Neural cell (in vitro differentiated cells): ENCODE data around the gene MAGI1. TPM values are rescaled to one million over a fixed set of nuclear protein-coding genes. Genes with fewer than 3 reads are reported as not detected.

ENCODE experiments used
- H2AFZ ChIP-seq: fragments of 200-600, 300-800 bp; sonication (generic), shearing (Covaris generic); 2 replicates; pipeline ENCODE4 v1.6.0; 2014; ENCODE audit warnings: low read depth, mild to moderate bottlenecking, antibody characterized with exemption, low read length, moderate library complexity
- H3F3A ChIP-seq: fragments of 200-600 bp; shearing (Covaris generic); 2 replicates; pipeline ENCODE4 v1.6.1; 2016; ENCODE audit warnings: mild to moderate bottlenecking, moderate library complexity, mixed read lengths, antibody characterized with exemption, low read length; ENCODE audit not compliant: insufficient read depth, poor library complexity, severe bottlenecking
- H3K27ac ChIP-seq: fragments of 200-600, 300-800 bp; sonication (generic), shearing (Covaris generic); 2 replicates; pipeline ENCODE4 v1.5.1; 2014; ENCODE audit warnings: mild to moderate bottlenecking, low read length, moderate library complexity
- H3K27me3 ChIP-seq: fragments of 300-800, 200-600 bp; sonication (generic), shearing (Covaris generic); 2 replicates; pipeline ENCODE4 v1.6.0; 2014; ENCODE audit warnings: mild to moderate bottlenecking, low read depth, low read length, moderate library complexity; ENCODE audit not compliant: insufficient read depth
- H3K36me3 ChIP-seq: fragments of 300-800, 200-600 bp; sonication (generic), shearing (Covaris generic); 2 replicates; pipeline ENCODE4 v1.5.1; 2014; ENCODE audit warnings: mild to moderate bottlenecking, antibody characterized with exemption, low read length, moderate library complexity; ENCODE audit not compliant: insufficient read depth
- H3K4me2 ChIP-seq: fragments of 300-800, 200-600 bp; sonication (generic), shearing (Covaris generic); 2 replicates; pipeline ENCODE4 v1.6.0; 2014; ENCODE audit warnings: mild to moderate bottlenecking, low read length
- H3K4me3 ChIP-seq: fragments of 300-800, 200-600 bp; sonication (generic), shearing (Covaris generic); 2 replicates; pipeline ENCODE4 v1.5.1; 2014; ENCODE audit warnings: mild to moderate bottlenecking, low read length, moderate library complexity
- H3K79me2 ChIP-seq: fragments of 200-600 bp; shearing (Covaris generic); replicated peaks from 2 replicates; pipeline ENCODE4 v1.6.0; 2014; ENCODE audit warnings: mild to moderate bottlenecking, low read length, moderate library complexity; ENCODE audit not compliant: insufficient read depth
- H3K9ac ChIP-seq: fragments of 300-800, 200-600 bp; sonication (generic), shearing (Covaris generic); 2 replicates; pipeline ENCODE4 v1.6.1; 2016; ENCODE audit warnings: mild to moderate bottlenecking, low read length, mixed read lengths
- H3K9me2 ChIP-seq: fragments of 200-600 bp; shearing (Covaris generic); 2 replicates; pipeline ENCODE4 v1.6.1; 2016; ENCODE audit warnings: mild to moderate bottlenecking, low read length, mixed read lengths; ENCODE audit not compliant: insufficient read depth
- H3K9me3 ChIP-seq: fragments of 200-600, 300-800 bp; sonication (generic), shearing (Covaris generic); 2 replicates; pipeline ENCODE4 v1.6.1; 2016; ENCODE audit warnings: mild to moderate bottlenecking, mixed run types, low read length, moderate library complexity, mixed read lengths
- H4K20me1 ChIP-seq: fragments of 200-600 bp; shearing (Covaris generic); 2 replicates; pipeline ENCODE4 v1.6.1; 2016; ENCODE audit warnings: mild to moderate bottlenecking, mixed run types; ENCODE audit not compliant: insufficient read depth
- CTCF ChIP-seq: fragments of 450-650 bp; IDR thresholded peaks from 2 replicates; pipeline ENCODE4 v1.5.1; 2014; ENCODE audit warnings: antibody characterized with exemption, mild to moderate bottlenecking, moderate library complexity; ENCODE audit not compliant: poor library complexity, severe bottlenecking
- EP300 ChIP-seq: fragments of 450-650 bp; conservative IDR thresholded peaks from 2 replicates; pipeline ENCODE4 v1.6.1; 2014; ENCODE audit warnings: antibody characterized with exemption, mild to moderate bottlenecking, moderate library complexity; ENCODE audit not compliant: poor library complexity, severe bottlenecking
- EZH2 ChIP-seq: fragments of 200-600, 300-800 bp; shearing (Covaris generic), sonication (generic); IDR thresholded peaks from 2 replicates; pipeline ENCODE4 v1.6.1; 2014; ENCODE audit warnings: antibody characterized with exemption, low read length, borderline replicate concordance, mild to moderate bottlenecking; ENCODE audit not compliant: insufficient read depth, poor library complexity, severe bottlenecking
- MXI1 ChIP-seq: fragments of 450-650 bp; conservative IDR thresholded peaks from 2 replicates; pipeline ENCODE4 v1.6.1; 2014; ENCODE audit warnings: antibody characterized with exemption, mild to moderate bottlenecking; ENCODE audit not compliant: poor library complexity, severe bottlenecking
- POLR2AphosphoS5 ChIP-seq: IDR thresholded peaks from 2 replicates; pipeline ENCODE4 v1.6.1; 2012
- RAD21 ChIP-seq: fragments of 450-650 bp; conservative IDR thresholded peaks from 2 replicates; pipeline ENCODE4 v1.6.1; 2014; ENCODE audit warnings: antibody characterized with exemption, mild to moderate bottlenecking, moderate library complexity
- REST ChIP-seq: IDR thresholded peaks from 2 replicates; pipeline ENCODE4 v1.6.1; 2012; ENCODE audit warnings: borderline replicate concordance
- SMC3 ChIP-seq: fragments of 450-650 bp; conservative IDR thresholded peaks from 2 replicates; pipeline ENCODE4 v1.6.1; 2014; ENCODE audit warnings: antibody characterized with exemption, mild to moderate bottlenecking, moderate library complexity; ENCODE audit not compliant: poor library complexity
- TAF1 ChIP-seq: IDR thresholded peaks from 2 replicates; pipeline ENCODE4 v1.6.1; 2012; ENCODE audit warnings: low read depth
- polyA plus RNA-seq: library from polyadenylated mRNA; depleted of rRNA; stranded (reverse); fragments of >200 nt; gene quantifications from 2 replicates; pipeline ENCODE4 v1.2.3, GENCODE V29; 2014

MAGI1 gene
- polyA plus RNA-seq, 1 donor from 2014 or later, result 44.7 TPM

DNA sequence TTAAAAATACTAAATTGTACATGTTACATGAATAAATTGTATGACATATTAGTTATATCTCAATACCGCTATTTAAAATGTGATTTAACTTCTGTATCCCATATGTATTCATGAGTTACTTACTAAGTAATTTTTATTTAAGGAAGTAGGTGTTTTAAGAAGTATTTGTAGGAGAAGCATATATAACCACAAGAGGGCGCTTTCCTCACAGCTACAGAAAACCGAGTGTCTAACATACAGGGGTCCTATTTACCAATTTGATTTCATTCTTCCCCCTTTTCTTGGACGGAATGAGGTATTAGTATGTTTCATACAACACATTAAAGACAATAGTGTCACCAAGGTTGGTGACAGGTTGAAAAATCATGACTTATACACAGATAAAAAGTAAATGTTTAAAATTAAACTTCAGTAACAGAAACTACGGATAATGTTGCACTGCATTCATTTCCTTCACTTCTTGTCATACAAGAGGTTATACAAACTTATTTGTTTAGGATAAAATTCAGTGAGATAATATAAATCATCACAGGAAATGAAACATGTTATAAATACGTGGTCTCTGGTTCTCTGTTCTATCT is 253.6 kb downstream of the MAGI1 start:
- H3K27me3 ChIP-seq, result no peaks in the 10 kb centered on the region
- no peaks in the 10 kb centered on the region for H3K79me2 ChIP-seq
- TF ChIP-seq MXI1 (no peak), RAD21 (peak; percentile 88), EP300 (no peak), CTCF (peak; percentile 86), SMC3 (peak; percentile 86), EZH2 (no peak), TAF1 (no peak), POLR2AphosphoS5 (no peak), REST (no peak)
- H3K9me3 ChIP-seq, result no peaks in the 10 kb centered on the region
- H2AFZ ChIP-seq, result no peak overlapping the region
- no peak overlapping the region for H3K27ac ChIP-seq
- no peak overlapping the region for H3K9ac ChIP-seq
- H3K9me2 ChIP-seq, result no peaks in the 10 kb centered on the region
- no peak overlapping the region for H3K4me3 ChIP-seq
- no peak overlapping the region for H3K4me2 ChIP-seq
- H4K20me1 ChIP-seq, result no peaks in the 10 kb centered on the region
- H3K36me3 ChIP-seq, result no peaks in the 10 kb centered on the region
- no peaks in the 10 kb centered on the region for H3F3A ChIP-seq

GRCh38 chr3:65783117-65783516 is 255.6 kb downstream of the MAGI1 start:
- H3F3A ChIP-seq, result no peaks in the 10 kb centered on the region
- no peak overlapping the region for H3K4me3 ChIP-seq
- no peak overlapping the region for H2AFZ ChIP-seq
- no peak overlapping the region for H3K4me2 ChIP-seq
- H3K36me3 ChIP-seq, result no peaks in the 10 kb centered on the region
- no peaks in the 10 kb centered on the region for H3K79me2 ChIP-seq
- no peak overlapping the region for H3K27ac ChIP-seq
- TF ChIP-seq POLR2AphosphoS5, result no peak
- no peak for TF ChIP-seq MXI1
- no peak for TF ChIP-seq EP300
- no peak for TF ChIP-seq CTCF
- TF ChIP-seq EZH2, result no peak
- no peak for TF ChIP-seq REST
- TF ChIP-seq TAF1, result no peak
- no peak for TF ChIP-seq SMC3
- no peak for TF ChIP-seq RAD21
- no peak overlapping the region for H3K9ac ChIP-seq
- H3K27me3 ChIP-seq, result no peaks in the 10 kb centered on the region
- no peaks in the 10 kb centered on the region for H3K9me2 ChIP-seq
- H3K9me3 ChIP-seq, result no peaks in the 10 kb centered on the region
- H4K20me1 ChIP-seq, result no peaks in the 10 kb centered on the region
